ENCODE results near the gene TOP3A.
"Not testable (repeated sequence)": the region's sequence is repeated elsewhere in the genome, so short reads cannot be mapped to it uniquely, and the experiment has no call there.

- TF ChIP-seq, protein P1, sequence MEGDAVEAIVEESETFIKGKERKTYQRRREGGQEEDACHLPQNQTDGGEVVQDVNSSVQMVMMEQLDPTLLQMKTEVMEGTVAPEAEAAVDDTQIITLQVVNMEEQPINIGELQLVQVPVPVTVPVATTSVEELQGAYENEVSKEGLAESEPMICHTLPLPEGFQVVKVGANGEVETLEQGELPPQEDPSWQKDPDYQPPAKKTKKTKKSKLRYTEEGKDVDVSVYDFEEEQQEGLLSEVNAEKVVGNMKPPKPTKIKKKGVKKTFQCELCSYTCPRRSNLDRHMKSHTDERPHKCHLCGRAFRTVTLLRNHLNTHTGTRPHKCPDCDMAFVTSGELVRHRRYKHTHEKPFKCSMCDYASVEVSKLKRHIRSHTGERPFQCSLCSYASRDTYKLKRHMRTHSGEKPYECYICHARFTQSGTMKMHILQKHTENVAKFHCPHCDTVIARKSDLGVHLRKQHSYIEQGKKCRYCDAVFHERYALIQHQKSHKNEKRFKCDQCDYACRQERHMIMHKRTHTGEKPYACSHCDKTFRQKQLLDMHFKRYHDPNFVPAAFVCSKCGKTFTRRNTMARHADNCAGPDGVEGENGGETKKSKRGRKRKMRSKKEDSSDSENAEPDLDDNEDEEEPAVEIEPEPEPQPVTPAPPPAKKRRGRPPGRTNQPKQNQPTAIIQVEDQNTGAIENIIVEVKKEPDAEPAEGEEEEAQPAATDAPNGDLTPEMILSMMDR (IDR thresholded peaks at IDR 0.05; ENCODE audit: low read depth, low read length, poor library complexity, severe bottlenecking): not testable (repeated sequence)
- TF ChIP-seq EZH2phosphoT487 (IDR thresholded peaks at IDR 0.05; ENCODE audit: borderline replicate concordance, low read length): not testable (repeated sequence)
These were observed 23.4 kb upstream of the TOP3A start for GRCh38 chr17:18338158-18338557.
